BE2C (cell line): Measurements from ENCODE around the gene PCSK1N.

ENCODE experiments used
- DNase-seq: peaks from one replicate; pipeline ENCODE4 v3.0.0-alpha.2; 2020
- H3K27me3 ChIP-seq: fragments of 250-450 bp; sonication (Bioruptor Pico); 2 replicates; pipeline ENCODE4 v1.5.1; 2020; ENCODE audit warnings: mild to moderate bottlenecking
- H3K36me3 ChIP-seq: fragments of 250-450 bp; sonication (Bioruptor Pico); 2 replicates; pipeline ENCODE4 v1.5.1; 2020; ENCODE audit warnings: mild to moderate bottlenecking
- H3K4me1 ChIP-seq: fragments of 250-450 bp; sonication (Bioruptor Pico); 2 replicates; pipeline ENCODE4 v1.5.1; 2020
- H3K4me3 ChIP-seq: 2 replicates; pipeline ENCODE4 v1.5.1; 2011; ENCODE audit warnings: low read depth, low read length
- H3K9me3 ChIP-seq: fragments of 250-450 bp; sonication (Bioruptor Pico); 2 replicates; pipeline ENCODE4 v1.5.1; 2020
- TF ChIP-seq, protein P1 (sequence below): IDR thresholded peaks from 2 replicates; pipeline ENCODE4 v1.5.1; 2012; ENCODE audit warnings: mild to moderate bottlenecking, low read depth, low read length

Gene PCSK1N

DNA sequence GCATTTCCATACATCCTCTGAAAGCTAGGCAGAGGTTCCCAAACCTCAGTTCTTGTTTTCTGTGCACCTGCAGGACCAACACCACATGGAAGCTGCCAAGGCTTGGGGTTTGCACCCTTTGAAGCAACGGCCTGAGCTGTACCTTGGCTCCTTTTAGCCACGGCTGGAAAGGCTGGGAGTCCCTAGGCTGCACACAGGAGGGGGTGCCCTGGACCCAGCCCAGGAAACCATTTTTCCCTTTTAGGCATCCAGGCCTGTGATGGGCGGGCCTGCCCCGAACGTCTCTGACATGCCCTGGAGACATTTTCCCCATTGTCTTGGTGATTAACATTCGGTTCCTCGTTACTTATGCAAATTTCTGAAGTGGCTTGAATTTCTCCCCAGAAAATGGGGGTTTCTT lies 17.4 kb upstream of the PCSK1N start:
- Histone ChIP-seq H3K4me3 (no peak overlapping the region), H3K36me3 (no peaks in the 10 kb centered on the region), H3K27me3 (no peaks in the 10 kb centered on the region), H3K4me1 (no peaks in the 10 kb centered on the region), H3K9me3 (no peaks in the 10 kb centered on the region)
- no peak for DNase-seq
- TF ChIP-seq, protein P1, sequence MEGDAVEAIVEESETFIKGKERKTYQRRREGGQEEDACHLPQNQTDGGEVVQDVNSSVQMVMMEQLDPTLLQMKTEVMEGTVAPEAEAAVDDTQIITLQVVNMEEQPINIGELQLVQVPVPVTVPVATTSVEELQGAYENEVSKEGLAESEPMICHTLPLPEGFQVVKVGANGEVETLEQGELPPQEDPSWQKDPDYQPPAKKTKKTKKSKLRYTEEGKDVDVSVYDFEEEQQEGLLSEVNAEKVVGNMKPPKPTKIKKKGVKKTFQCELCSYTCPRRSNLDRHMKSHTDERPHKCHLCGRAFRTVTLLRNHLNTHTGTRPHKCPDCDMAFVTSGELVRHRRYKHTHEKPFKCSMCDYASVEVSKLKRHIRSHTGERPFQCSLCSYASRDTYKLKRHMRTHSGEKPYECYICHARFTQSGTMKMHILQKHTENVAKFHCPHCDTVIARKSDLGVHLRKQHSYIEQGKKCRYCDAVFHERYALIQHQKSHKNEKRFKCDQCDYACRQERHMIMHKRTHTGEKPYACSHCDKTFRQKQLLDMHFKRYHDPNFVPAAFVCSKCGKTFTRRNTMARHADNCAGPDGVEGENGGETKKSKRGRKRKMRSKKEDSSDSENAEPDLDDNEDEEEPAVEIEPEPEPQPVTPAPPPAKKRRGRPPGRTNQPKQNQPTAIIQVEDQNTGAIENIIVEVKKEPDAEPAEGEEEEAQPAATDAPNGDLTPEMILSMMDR, result no peak

DNA sequence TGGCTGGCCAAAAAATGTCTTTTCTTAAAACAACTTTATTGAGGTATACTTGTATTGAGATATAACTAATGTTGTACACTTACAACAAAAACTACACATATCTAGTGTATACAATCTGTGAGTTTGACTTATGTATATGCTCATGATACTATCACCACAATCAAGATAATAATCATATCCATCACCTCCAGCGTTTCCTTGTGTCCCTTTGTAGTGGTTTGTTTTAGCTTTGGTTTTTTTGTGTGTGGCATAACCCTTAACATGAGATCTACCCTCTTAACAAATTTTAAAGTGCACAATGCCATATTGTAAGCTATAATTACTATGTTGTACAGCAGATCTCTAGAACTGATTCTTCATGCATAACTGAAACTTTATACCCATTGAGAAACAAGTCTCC lies 13.4 kb upstream of the PCSK1N start:
- Histone ChIP-seq H3K36me3 (no peaks in the 10 kb centered on the region), H3K9me3 (no peaks in the 10 kb centered on the region), H3K4me1 (no peaks in the 10 kb centered on the region), H3K4me3 (no peak overlapping the region), H3K27me3 (no peaks in the 10 kb centered on the region)
- TF ChIP-seq, protein P1, result no peak
- DNase-seq, result no peak

DNA sequence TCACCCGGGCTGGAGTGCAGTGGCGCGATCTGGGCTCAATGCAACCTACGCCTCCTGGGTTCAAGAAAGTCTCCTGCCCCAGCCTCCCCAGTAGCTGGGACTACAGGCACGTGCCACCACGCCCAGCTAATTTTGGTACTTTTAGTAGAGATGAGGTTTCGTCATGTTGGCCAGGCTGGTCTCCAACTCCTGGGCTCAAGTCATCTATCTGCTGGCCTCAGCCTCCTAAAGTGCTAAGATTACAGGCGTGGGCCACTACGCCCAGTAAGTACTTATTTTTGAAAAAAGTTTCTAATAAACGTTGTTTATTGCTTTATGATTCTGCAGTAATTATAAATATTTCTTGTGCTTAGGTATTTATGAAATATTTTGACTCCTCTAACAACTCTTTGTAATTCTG lies 4.3 kb upstream of the PCSK1N start:
- no peak for DNase-seq
- no peak overlapping the region for H3K4me3 ChIP-seq
- no peaks in the 10 kb centered on the region for H3K36me3 ChIP-seq
- H3K4me1 ChIP-seq, result no peaks in the 10 kb centered on the region
- no peaks in the 10 kb centered on the region for H3K27me3 ChIP-seq
- TF ChIP-seq, protein P1, result no peak
- H3K9me3 ChIP-seq, result no peaks in the 10 kb centered on the region

DNA sequence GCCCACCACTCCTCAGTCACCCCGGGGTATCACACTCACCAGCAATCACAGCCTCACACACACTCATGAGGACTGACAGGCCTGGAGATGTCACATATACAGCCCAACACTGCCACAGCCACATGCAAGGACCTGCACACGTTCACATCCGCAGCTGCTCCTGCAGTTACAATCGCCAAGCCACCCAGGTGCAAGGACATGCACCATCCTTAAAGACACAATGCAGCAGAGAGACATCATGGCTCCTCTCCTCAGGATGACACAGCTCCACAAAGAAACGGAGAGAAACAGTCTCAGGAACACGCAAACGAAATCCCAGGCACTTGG lies 1.1 kb downstream of the PCSK1N start:
- Histone ChIP-seq H3K4me1 (no peaks in the 10 kb centered on the region), H3K36me3 (no peaks in the 10 kb centered on the region), H3K4me3 (peak overlapping the region; percentile 79), H3K9me3 (no peaks in the 10 kb centered on the region), H3K27me3 (no peaks in the 10 kb centered on the region)
- TF ChIP-seq, protein P1, result no peak
- DNase-seq, result no peak

DNA sequence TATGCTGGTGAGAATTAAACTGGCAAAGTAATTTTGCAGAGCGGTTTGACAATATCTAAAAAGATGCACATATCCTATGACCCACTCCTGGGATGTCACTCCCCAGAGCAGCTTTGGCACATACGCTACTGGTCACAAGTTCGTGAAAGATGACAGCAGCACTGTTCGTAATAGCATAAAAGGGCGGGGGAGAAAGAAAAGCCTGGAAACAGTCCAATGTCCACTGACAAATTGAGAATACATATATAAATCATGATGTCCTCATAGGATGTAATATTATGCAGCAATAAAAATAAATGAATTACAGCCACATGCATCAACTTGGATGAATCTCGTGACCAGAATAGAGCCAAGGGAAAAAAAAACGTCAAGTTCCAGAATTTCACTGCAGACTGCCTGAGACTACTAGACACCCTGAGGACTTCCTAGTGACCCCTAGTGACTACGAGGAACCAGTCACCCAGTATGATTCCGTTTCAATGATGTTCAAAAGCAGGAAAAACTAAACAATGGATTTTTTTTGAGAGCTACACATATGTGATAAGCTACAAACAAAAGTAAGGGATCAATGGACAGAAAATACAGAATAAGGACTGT lies 1.8 kb downstream of the PCSK1N start:
- Histone ChIP-seq H3K9me3 (no peaks in the 10 kb centered on the region), H3K4me3 (peak overlapping the region; percentile 79), H3K4me1 (no peaks in the 10 kb centered on the region), H3K27me3 (no peaks in the 10 kb centered on the region), H3K36me3 (no peaks in the 10 kb centered on the region)
- no peak for DNase-seq
- TF ChIP-seq, protein P1, result peak; percentile 43

DNA sequence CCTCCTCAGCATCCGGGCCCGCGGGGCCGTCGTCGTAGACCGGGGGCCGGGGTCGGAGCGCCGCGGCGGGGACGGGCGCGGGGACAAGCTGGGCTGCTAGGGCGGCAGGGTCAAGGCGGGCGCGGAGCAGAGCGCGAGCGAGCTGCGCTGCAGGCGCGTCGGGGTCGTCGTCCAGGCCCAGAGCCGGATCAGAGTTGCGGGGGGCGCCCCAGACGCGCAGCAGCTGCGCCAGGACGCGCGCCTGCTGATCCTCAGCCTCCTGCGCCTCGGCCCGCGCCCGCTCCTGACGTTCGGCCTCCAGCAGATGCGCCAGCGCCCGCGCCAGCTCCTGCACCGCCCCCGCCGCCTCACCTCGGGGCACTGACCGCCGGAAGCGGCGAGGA lies 3.5 kb downstream of the PCSK1N start:
- no peaks in the 10 kb centered on the region for H3K4me1 ChIP-seq
- no peaks in the 10 kb centered on the region for H3K36me3 ChIP-seq
- H3K9me3 ChIP-seq, result no peaks in the 10 kb centered on the region
- no peaks in the 10 kb centered on the region for H3K27me3 ChIP-seq
- TF ChIP-seq, protein P1, result no peak
- no peak for DNase-seq
- H3K4me3 ChIP-seq, result no peak overlapping the region
